Measurements from ENCODE around the gene RAD51B.
"Not testable (repeated sequence)": the region's sequence is repeated elsewhere in the genome, so short reads cannot be mapped to it uniquely, and the experiment has no call there.

The RAD51B gene

GRCh38 chr14:68740788-68741476 lies 921.4 kb downstream of the RAD51B start:
- no peak for DNase-seq (ENCODE audit: low read depth, low spot score)

DNA sequence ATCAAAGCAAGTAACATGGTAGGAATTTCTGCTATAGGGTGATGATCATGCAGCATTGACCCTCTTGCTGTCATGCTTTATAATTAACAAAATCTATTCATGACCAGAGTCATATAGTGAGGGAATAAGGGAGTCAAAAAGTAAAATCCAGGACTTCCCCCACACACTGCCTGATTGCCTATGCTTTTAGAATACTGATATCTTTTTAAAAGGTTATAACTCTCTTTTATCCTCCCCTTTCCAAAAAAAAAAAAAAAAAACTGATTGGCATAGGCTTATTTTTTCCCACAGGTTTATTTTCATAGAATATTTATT lies 921.9 kb downstream of the RAD51B start:
- no peak for DNase-seq (ENCODE audit: low read depth, low spot score)

DNA sequence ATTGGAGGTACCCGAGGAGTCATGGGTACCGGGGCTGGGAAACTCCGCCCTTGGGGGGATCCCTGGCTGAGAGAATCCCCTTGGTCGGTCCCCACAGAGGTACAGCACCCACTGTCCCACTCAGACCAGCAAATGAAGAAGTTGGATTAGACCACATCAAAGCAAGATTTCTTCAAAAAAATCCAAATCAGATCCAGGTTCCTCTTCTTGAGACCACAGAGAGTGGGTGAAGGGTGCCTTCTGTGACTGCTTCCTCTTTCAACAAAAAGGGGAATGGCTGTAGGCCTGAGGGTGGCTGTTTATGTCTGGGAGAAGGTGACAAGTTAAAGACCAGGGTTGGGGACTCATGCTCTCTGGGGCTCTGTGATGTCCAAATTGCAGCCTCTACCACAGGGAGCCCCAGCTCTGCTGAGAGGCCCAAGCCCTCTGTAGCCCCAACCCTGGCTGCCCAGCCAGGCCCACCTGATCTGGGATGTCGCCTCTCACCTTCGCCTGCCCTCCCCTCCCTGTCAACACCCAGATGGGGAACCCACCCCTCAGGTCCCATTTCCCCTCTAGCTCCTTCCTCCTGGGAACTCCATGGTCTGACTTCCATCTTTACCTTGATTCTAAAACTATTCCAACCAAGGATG lies 922.4 kb downstream of the RAD51B start:
- no peak for DNase-seq (ENCODE audit: low read depth, low spot score)

DNA sequence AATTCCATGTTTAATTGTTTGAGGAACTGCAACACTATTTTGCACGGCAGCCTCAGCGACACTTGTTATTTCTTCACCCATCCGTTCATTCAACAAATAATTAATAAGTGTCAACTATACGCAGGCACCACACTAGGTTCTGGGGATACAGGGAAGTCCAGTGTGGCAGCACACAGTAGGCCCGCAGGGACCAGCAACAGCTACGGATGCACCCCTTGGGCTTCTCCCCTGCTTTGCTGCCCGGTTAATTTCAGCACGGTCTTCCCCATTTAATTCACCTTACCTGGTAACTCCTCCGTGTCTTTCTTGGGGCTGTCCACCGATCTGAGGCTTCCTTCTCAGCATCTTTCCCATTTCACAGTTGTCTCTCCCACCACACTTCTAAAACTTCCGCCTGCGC lies 925.0 kb downstream of the RAD51B start:
- DNase-seq (ENCODE audit: low read depth, low spot score): no peak

DNA sequence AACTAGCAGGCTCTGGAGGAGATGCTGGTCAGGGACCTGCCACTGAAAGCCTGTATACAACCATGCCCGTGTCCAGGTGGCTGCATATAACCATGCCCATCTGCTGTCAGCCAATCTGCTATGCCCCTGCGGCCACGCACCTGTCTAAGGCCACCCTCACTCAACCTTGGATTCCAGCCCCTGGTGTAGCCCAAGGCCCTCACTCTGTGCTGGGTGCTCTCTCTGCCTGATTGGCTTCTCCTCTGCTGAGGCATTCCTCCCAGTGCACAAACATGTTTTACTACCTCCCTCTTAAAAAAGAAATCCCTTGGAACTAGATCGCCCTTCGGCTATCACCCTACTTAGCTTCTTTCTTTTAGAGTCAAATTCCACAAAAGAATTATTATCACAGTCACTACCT lies 927.8 kb downstream of the RAD51B start:
- DNase-seq (ENCODE audit: low read depth, low spot score): no peak

DNA sequence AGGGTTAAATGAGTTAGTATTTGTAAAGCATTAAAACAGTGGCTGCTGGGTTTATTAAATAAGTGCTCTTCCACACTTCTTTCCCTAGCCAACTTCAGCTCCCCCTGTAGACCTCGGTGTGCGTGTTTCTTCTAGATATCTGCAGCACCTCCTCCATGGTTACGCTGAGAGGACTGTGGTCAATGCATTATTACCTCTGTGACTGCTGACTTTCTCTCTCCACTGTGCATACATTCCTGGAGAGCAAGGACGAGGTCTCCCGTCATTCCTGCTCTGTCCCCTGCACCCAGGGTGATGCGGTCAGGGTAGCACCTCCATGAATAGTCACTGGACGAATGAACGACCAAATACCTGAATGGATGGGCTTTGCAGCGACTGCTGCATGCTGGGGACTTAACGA lies 928.7 kb downstream of the RAD51B start:
- DNase-seq (ENCODE audit: low read depth, low spot score): no peak

DNA sequence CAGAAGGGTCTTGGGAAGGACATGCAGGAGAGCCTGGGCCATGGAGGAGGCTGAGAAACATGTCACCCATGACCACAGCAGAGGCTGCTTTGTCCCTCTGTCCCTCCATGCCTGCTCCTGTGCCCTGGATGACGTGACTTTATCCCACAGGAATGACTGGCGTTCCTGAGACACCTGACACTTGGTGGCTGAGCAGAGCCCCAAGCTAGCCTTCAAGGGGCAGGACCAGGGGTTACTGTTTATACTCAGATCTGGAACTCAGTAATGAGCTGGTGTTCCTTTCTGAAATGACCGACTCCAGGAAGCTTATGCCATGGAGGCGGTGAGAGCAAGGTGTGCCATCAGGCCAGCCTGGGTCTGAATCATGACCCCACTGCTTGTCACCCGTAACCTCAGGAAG lies 929.1 kb downstream of the RAD51B start:
- no peak for DNase-seq (ENCODE audit: low read depth, low spot score)

DNA sequence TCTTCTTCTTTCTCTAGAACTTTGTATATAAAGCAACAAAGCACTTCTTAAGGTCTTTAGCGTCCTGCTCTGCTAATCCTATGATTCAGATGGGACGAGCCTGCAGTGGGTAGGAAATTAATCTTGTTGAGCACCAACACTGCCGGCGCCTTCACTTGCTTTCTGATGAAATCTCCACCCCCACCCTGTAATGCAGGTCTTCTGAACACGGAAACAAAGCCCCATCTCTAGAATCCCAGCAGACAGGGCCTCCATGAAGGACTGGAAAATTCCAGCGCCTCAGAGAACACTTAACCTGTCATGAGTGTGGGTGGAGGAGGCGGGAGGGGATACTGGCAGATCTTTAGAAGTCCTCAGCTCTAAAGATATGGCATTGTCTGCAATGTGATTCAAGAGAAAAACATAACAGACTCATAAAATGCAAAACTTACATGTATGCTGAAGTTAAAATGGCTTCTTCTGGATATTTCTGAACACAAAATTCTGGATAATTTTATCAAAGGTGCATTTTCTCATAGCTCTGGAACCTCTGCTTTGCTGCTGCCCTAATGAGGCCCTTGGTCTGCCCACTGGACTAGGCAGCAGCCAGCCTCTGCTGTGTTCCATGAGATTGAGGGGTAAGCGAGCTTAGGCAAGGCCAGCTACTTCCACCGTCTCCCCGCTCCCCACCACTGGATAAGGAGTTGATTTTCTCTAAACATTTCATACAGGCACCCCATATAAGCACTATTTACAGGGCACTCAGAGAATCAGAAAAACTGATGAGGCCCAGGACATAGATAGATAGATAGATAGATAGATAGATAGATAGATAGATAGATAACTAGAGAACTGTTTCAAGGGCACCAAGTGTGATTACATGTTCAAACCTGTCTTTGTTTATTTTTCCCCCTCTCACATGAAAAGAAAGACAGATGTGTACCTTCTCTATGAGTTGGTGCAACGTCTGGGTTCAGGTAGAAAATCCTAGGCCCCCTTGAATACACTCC lies 930.2 kb downstream of the RAD51B start:
- no peak for DNase-seq (ENCODE audit: low read depth, low spot score)

- no peak for DNase-seq (ENCODE audit: low read depth, low spot score)
Observed at GRCh38 chr14:68752271-68753006, 932.9 kb downstream of the RAD51B start.

GRCh38 chr14:68753690-68754089 lies 934.1 kb downstream of the RAD51B start:
- DNase-seq (ENCODE audit: low read depth, low spot score): no peak

- no peak for DNase-seq (ENCODE audit: low read depth, low spot score)
Observed at GRCh38 chr14:68755016-68755353, 935.4 kb downstream of the RAD51B start.

DNA sequence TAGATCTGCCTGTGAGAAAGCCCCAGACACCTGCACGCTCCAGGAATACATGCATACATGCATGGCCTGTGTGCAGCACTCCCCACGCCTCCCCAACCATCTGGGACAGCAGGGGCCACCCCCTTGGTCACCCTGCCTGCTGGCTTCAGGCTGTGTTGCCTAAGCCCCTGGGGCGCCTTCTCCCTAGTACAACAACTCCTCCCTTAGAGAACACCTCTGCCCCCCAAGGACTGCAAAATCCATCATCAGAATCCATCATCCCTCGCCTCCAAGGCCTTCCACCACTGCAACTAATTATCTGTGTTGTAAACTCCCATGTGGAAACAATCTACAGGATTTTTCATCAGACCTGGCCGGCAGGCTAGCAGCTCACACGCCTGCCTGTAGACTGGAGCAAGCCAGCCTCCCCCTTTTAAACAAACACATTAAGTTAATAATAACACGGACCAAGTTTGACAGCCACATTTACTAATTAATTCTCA lies 936.5 kb downstream of the RAD51B start:
- DNase-seq (ENCODE audit: low read depth, low spot score): no peak

GRCh38 chr14:68756734-68757133 lies 937.2 kb downstream of the RAD51B start:
- DNase-seq (ENCODE audit: low read depth, low spot score): no peak

- DNase-seq (ENCODE audit: low read depth, low spot score): no peak
Observed at GRCh38 chr14:68757618-68758081, 938.1 kb downstream of the RAD51B start.

- no peak for DNase-seq (ENCODE audit: low read depth, low spot score)
Observed at GRCh38 chr14:68758301-68758700, 938.7 kb downstream of the RAD51B start.

- no peak for DNase-seq (ENCODE audit: low read depth, low spot score)
Observed at GRCh38 chr14:68759017-68759560, 939.5 kb downstream of the RAD51B start.

GRCh38 chr14:68759937-68760336 lies 940.4 kb downstream of the RAD51B start:
- DNase-seq (ENCODE audit: low read depth, low spot score): no peak

- no peak for DNase-seq (ENCODE audit: low read depth, low spot score)
Observed at GRCh38 chr14:68760761-68761160, 941.2 kb downstream of the RAD51B start.

DNA sequence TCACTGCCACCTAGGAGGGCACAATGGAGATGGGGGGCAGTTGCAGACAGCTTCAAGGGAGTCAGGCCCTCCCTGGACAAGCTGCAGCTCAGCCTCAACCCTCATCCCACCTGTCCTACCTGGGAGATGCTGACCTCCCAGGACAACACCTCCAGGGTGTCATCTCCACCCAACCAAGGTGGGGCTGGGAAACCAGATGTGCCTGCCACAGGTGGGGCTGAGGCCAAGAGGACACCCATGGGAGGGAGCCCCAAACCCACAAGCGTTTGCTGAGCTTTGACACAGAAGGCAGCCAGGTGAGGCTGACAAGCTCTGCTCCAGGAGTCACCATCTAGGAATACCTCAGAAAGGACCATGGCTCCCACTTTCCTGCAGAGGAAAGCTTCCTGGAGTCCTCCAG lies 941.8 kb downstream of the RAD51B start:
- no peak for DNase-seq (ENCODE audit: low read depth, low spot score)

DNA sequence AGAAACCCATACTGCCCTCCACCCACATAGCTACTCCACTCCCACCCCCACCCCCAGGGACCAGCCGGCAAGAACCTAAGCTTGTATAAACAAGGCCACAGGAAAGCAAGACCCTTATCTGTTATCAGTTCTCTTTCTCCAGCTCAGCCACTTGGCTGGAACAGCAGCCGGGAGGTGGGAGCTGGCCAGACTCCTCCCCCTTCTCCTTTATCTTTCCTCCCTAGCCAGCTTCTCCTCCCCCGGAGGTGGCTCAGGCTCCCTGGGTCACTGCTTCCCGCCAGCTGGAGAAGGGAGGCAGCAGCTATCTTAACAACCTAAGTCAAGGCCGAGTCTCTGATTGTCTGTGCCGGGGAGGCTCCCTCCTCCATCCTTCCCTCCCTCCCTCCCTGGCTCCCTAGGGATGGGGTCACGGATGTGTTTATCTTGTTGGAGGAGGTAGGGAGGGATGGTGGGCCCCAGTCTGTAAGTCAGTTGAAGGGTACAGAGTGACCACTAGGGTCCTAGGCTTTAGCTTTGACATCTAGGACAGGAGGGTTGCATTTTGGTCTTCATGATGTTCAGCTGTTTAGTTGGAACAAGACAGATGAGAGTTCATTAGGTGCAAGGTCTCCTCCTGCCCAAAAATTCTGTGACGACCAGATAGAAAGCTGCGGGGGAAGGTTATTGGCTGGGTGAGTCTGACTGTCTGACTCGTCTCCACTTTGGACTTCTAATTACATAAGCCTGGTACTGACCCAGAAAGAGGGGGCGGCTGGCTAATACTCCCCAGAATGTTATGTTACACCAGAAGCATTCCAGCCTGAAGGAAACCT lies 943.6 kb downstream of the RAD51B start:
- DNase-seq (ENCODE audit: low read depth, low spot score): no peak

GRCh38 chr14:68763843-68764242 lies 944.3 kb downstream of the RAD51B start:
- not testable (repeated sequence) for DNase-seq (ENCODE audit: low read depth, low spot score)

Measured in iPS DF 19.7 (cell line).